ENCODE results near the gene TMEM59L.

- no peak for TF ChIP-seq POLR2A (IDR thresholded peaks at IDR 0.05; ENCODE audit: low read depth, low read length)
- no peak for TF ChIP-seq TAF1 (IDR thresholded peaks at IDR 0.05; ENCODE audit: borderline replicate concordance, low read depth, low read length)
Measured at GRCh38 chr19:18651300-18651699, 38.6 kb downstream of the TMEM59L start.
